ENCODE results near the gene ACOT11.

- TF ChIP-seq ZNF362 (CRISPR knock-in tag; IDR thresholded peaks at IDR 0.05; ENCODE audit: borderline replicate concordance) = no peak
- no peak for TF ChIP-seq MAFK (conservative IDR thresholded peaks at IDR 0.05 in 1 of 2, IDR thresholded peaks at IDR 0.05 in 1 of 2; ENCODE audit: low read length in 2 of 2)
- TF ChIP-seq SNAPC5 (CRISPR knock-in tag; IDR thresholded peaks at IDR 0.05; ENCODE audit: borderline replicate concordance) = no peak
- no peak for TF ChIP-seq CTCF (CRISPR knock-in tag; IDR thresholded peaks at IDR 0.05)
- no peak for TF ChIP-seq ZNF143 (CRISPR knock-in tag; IDR thresholded peaks at IDR 0.05)
- no peak for TF ChIP-seq HNRNPLL (IDR thresholded peaks at IDR 0.05; ENCODE audit: low read depth, low read length, poor library complexity, severe bottlenecking)
- no peak for TF ChIP-seq SUZ12 (IDR thresholded peaks at IDR 0.05; ENCODE audit: low read depth, low read length)
- TF ChIP-seq HNF4G (IDR thresholded peaks at IDR 0.05; ENCODE audit: borderline replicate concordance, low read depth, low read length) = no peak
- TF ChIP-seq HNF4G (CRISPR knock-in tag; IDR thresholded peaks at IDR 0.05; ENCODE audit: borderline replicate concordance, low read depth) = no peak
- no peak for TF ChIP-seq IKZF1 (IDR thresholded peaks at IDR 0.05)
- TF ChIP-seq ZNF709 (CRISPR knock-in tag; IDR thresholded peaks at IDR 0.05) = no peak
- TF ChIP-seq HMGXB4 (CRISPR knock-in tag; IDR thresholded peaks at IDR 0.05; ENCODE audit: borderline replicate concordance in 1 of 2, low read depth in 1 of 2) = no peak
- TF ChIP-seq POLR2A (IDR thresholded peaks at IDR 0.05; ENCODE audit: insufficient read depth in 1 of 2, low read depth in 2 of 2, low read length in 2 of 2) = no peak
Measured at GRCh38 chr1:54499097-54499359, 49.0 kb upstream of the ACOT11 start.

Measured in HepG2 (cell line).